ENCODE results near the gene PPP3CB.

DNA sequence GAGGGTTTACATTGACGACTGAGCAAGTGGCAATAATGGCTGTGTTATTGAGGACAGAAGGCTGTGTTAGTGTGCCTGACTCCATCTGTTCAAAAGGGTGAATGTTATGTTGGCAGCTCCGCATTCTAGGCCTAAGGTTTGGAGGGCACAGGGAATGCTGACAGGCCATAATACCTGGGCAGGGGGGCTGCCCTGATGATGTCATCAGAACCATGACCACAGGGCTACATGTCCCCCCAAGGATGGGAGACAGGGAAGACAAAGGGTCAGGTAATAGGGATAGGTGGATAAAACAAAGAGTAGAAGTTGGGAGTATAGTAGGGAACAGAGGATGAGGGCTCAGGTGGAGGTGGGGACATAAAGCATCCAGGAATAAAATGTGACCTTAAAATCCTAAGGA, 1.8 kb upstream of the PPP3CB start:
- no peak for TF ChIP-seq SUZ12 (IDR thresholded peaks at IDR 0.05; ENCODE audit: extremely low read depth, insufficient read depth, insufficient read length)
- no peak for TF ChIP-seq YY1 (IDR thresholded peaks at IDR 0.05; ENCODE audit: insufficient read depth, insufficient read length)

All from NT2/D1 (cell line).